ENCODE results near the gene ATRIP.
A peak's percentile ranks its signal among the peaks of the same experiment; 100 is the strongest.

Gene ATRIP

GRCh38 chr3:48425281-48425812 is 21.2 kb upstream of the ATRIP start:
- DNase-seq, result no peak

- no peak for DNase-seq
Observed at GRCh38 chr3:48426401-48426909, 20.1 kb upstream of the ATRIP start.

GRCh38 chr3:48426944-48427629 is 19.4 kb upstream of the ATRIP start:
- DNase-seq, result no peak

- no peak for DNase-seq
Observed at GRCh38 chr3:48427630-48427962, 18.9 kb upstream of the ATRIP start.

- no peak for DNase-seq
Observed at GRCh38 chr3:48428088-48428571, 18.4 kb upstream of the ATRIP start.

GRCh38 chr3:48428572-48429316 is 17.8 kb upstream of the ATRIP start:
- peak; percentile 65 for DNase-seq

GRCh38 chr3:48429317-48429959 is 17.1 kb upstream of the ATRIP start:
- DNase-seq, result peak; percentile 80

- DNase-seq, result no peak
Observed at GRCh38 chr3:48429960-48430707, 16.4 kb upstream of the ATRIP start, which contains the start of gene PLXNB1. Gene PLXNB1 (minus strand): TSS chr3:48430086. CDS start chr3:48424611, 5,475 bp downstream.

GRCh38 chr3:48430708-48431101 is 15.8 kb upstream of the ATRIP start:
- DNase-seq, result no peak

GRCh38 chr3:48431224-48432029 is 15.1 kb upstream of the ATRIP start:
- no peak for DNase-seq

GRCh38 chr3:48432411-48433371 is 13.8 kb upstream of the ATRIP start:
- DNase-seq, result no peak

GRCh38 chr3:48433472-48434118 is 12.9 kb upstream of the ATRIP start:
- no peak for DNase-seq

- no peak for DNase-seq
Observed at GRCh38 chr3:48434591-48435222, 11.8 kb upstream of the ATRIP start.

- DNase-seq, result no peak
Observed at GRCh38 chr3:48435223-48435595, 11.3 kb upstream of the ATRIP start.

GRCh38 chr3:48435774-48436476 is 10.6 kb upstream of the ATRIP start:
- peak; percentile 91 for DNase-seq

- no peak for DNase-seq
Observed at GRCh38 chr3:48436477-48436787, 10.1 kb upstream of the ATRIP start.

- DNase-seq, result no peak
Observed at GRCh38 chr3:48436855-48437254, 9.7 kb upstream of the ATRIP start.

- DNase-seq, result no peak
Observed at GRCh38 chr3:48437812-48438211, 8.7 kb upstream of the ATRIP start.
